ENCODE results near the gene ASCL2. TPM values are rescaled to one million over a fixed set of nuclear protein-coding genes. Genes with fewer than 3 reads are reported as not detected.

The ASCL2 gene
- total and polyA plus RNA-seq, 10 of the 15 experiments (the other 5 are each of a cell fraction or from before 2014, with no cell fraction given): not detected

- ChIA-PET RAD21 (ENCODE audit: unreplicated experiment) (no interaction called here), CTCF (no interaction called here)
- no peak for FAIRE-seq
These were observed 50.1 kb downstream of the ASCL2 start for GRCh38 chr11:2220173-2220771.

GRCh38 chr11:2219318-2220017 is 50.9 kb downstream of the ASCL2 start:
- ChIA-PET POLR2A (no interaction called here), SMC1A (ENCODE audit: uncharacterized antibody, unreplicated experiment) (no interaction called here), CTCF (interaction anchor here (1.2 kb wide), 1 partner anchor 202 kb away, joined by 3 read pairs; no protein-coding TSS in a partner anchor), RAD21 (ENCODE audit: unreplicated experiment) (no interaction called here)
- no peaks in the 10 kb centered on the region for H3K79me2 ChIP-seq (ENCODE audit: control insufficient read depth, insufficient read depth, low read length)
- H3K4me3 ChIP-seq: no peak overlapping the region
- no peaks in the 10 kb centered on the region for H3K36me3 ChIP-seq (ENCODE audit: control insufficient read depth in 2 of 2, insufficient read depth in 2 of 2, low read length in 1 of 2)
- FAIRE-seq (no peak), ATAC-seq (no peak), DNase-seq (ENCODE audit: low read depth, low spot score) (no peak)
- intact Hi-C loops (cut with micrococcal nuclease; ENCODE audit: unreplicated experiment) (no loop called here), in situ Hi-C loops (cut with MboI) (no loop called here)
- no peaks in the 10 kb centered on the region for H3K9me3 ChIP-seq (replicated peaks; ENCODE audit: control insufficient read depth, insufficient read depth, low read length)
- WGBS (ENCODE audit: insufficient coverage, insufficient replicate concordance, low lambda C conversion rate, missing lambda C conversion rate): 3% methylated on average over 6 of the region's 6 CpGs
- no peaks in the 10 kb centered on the region for H3K4me1 ChIP-seq (ENCODE audit: control insufficient read depth, insufficient read depth, low read length)
- H3K4me2 ChIP-seq (ENCODE audit: control insufficient read depth, insufficient read depth): no peak overlapping the region
- no peaks in the 10 kb centered on the region for H4K20me1 ChIP-seq (ENCODE audit: control insufficient read depth, insufficient read depth)
- no peak overlapping the region for H2AFZ ChIP-seq (ENCODE audit: control insufficient read depth, low read depth, low read length)
- H3K27ac ChIP-seq (ENCODE audit: control insufficient read depth, insufficient read depth): no peak overlapping the region
- no peaks in the 10 kb centered on the region; a peak in 1 of 4 replicates for H3K27me3 ChIP-seq (replicated peaks in 1 of 2; ENCODE audit: control insufficient read depth in 2 of 2, insufficient read depth in 2 of 2, low read length in 1 of 2)
- H3K9ac ChIP-seq (ENCODE audit: control insufficient read depth, insufficient read depth, low read length): no peak overlapping the region
- no TSS peak for BruUV-seq (replicated peaks)
- TF ChIP-seq NFYB (IDR thresholded peaks at IDR 0.05; ENCODE audit: insufficient read depth, low read depth, low read length) (no peak), CREB1 (IDR thresholded peaks at IDR 0.05; ENCODE audit: low read depth) (no peak), BCL3 (IDR thresholded peaks at IDR 0.05; ENCODE audit: borderline replicate concordance, insufficient read depth, low read depth, low read length, poor library complexity, severe bottlenecking) (no peak), SMAD1 (IDR thresholded peaks at IDR 0.05; ENCODE audit: low read depth, partially characterized antibody) (no peak), SMC3 (IDR thresholded peaks at IDR 0.05; ENCODE audit: borderline replicate concordance, low read length) (no peak), POLR2AphosphoS5 (IDR thresholded peaks at IDR 0.05; ENCODE audit: low read length) (no peak), SPI1 (IDR thresholded peaks at IDR 0.05; ENCODE audit: borderline replicate concordance, insufficient read depth, low read depth, low read length) (no peak), MAX (IDR thresholded peaks at IDR 0.05; ENCODE audit: low read depth, low read length) (no peak), NKRF (conservative IDR thresholded peaks at IDR 0.05) (no peak), SIN3A (IDR thresholded peaks at IDR 0.05; ENCODE audit: low read depth, low read length) (no peak), POU2F2 (IDR thresholded peaks at IDR 0.05; ENCODE audit: borderline replicate concordance, low read depth, low read length) (no peak)

More at GRCh38 chr11:2220173-2220771, 50.1 kb downstream of the ASCL2 start:
- H4K20me1 ChIP-seq (ENCODE audit: control insufficient read depth, insufficient read depth): no peaks in the 10 kb centered on the region
- intact Hi-C loops (cut with micrococcal nuclease; ENCODE audit: unreplicated experiment): no loop called here
- no peak overlapping the region for H3K27ac ChIP-seq (ENCODE audit: control insufficient read depth, insufficient read depth)
- H3K4me2 ChIP-seq (ENCODE audit: control insufficient read depth, insufficient read depth): no peak overlapping the region
- H2AFZ ChIP-seq (ENCODE audit: control insufficient read depth, low read depth, low read length): no peak overlapping the region
- DNase-seq (ENCODE audit: low read depth, low spot score) (no peak), ATAC-seq (no peak)
- SMC1A ChIA-PET (ENCODE audit: uncharacterized antibody, unreplicated experiment): no interaction called here
- no peak for TF ChIP-seq TCF12 (IDR thresholded peaks at IDR 0.05; ENCODE audit: low read depth, low read length)
- in situ Hi-C loops (cut with MboI): no loop called here
- POLR2A ChIA-PET: no interaction called here
- no peaks in the 10 kb centered on the region for H3K4me1 ChIP-seq (ENCODE audit: control insufficient read depth, insufficient read depth, low read length)
- H3K9ac ChIP-seq (ENCODE audit: control insufficient read depth, insufficient read depth, low read length): no peak overlapping the region
- 0% methylated on average over 3 of the region's 3 CpGs for WGBS (ENCODE audit: insufficient coverage, insufficient replicate concordance, low lambda C conversion rate, missing lambda C conversion rate)
- H3K27me3 ChIP-seq (replicated peaks in 1 of 2; ENCODE audit: control insufficient read depth in 2 of 2, insufficient read depth in 2 of 2, low read length in 1 of 2): no peaks in the 10 kb centered on the region; a peak in 1 of 4 replicates
- no peaks in the 10 kb centered on the region for H3K36me3 ChIP-seq (ENCODE audit: control insufficient read depth in 2 of 2, insufficient read depth in 2 of 2, low read length in 1 of 2)
- H3K4me3 ChIP-seq: no peak overlapping the region
- BruUV-seq (replicated peaks): no TSS peak
- H3K79me2 ChIP-seq (ENCODE audit: control insufficient read depth, insufficient read depth, low read length): no peaks in the 10 kb centered on the region
- H3K9me3 ChIP-seq (replicated peaks; ENCODE audit: control insufficient read depth, insufficient read depth, low read length): no peaks in the 10 kb centered on the region
